HG02981 (cell line): ENCODE data around the gene SLC22A13.
"Not testable (repeated sequence)": the region's sequence is repeated elsewhere in the genome, so short reads cannot be mapped to it uniquely, and the experiment has no call there.

Experiments used
- ATAC-seq: cut with Tn5 transposase; IDR thresholded peaks from one replicate; pipeline ENCODE4 v1.9.1; 2021; ENCODE audit warnings: mild to moderate bottlenecking, moderate library complexity; ENCODE audit not compliant: unreplicated experiment

Gene SLC22A13

GRCh38 chr3:38260474-38260873 lies 5.1 kb upstream of the SLC22A13 start:
- no peak for ATAC-seq

GRCh38 chr3:38264353-38264771 lies 1.2 kb upstream of the SLC22A13 start:
- no peak for ATAC-seq

GRCh38 chr3:38264779-38265178 lies 833 bp upstream of the SLC22A13 start:
- ATAC-seq: no peak

GRCh38 chr3:38266810-38267209 lies 1.2 kb downstream of the SLC22A13 start:
- ATAC-seq: no peak

GRCh38 chr3:38267662-38268061 lies 2.0 kb downstream of the SLC22A13 start:
- no peak for ATAC-seq

- ATAC-seq: no peak
Observed at GRCh38 chr3:38268087-38268486, 2.5 kb downstream of the SLC22A13 start.

GRCh38 chr3:38268522-38268921 lies 2.9 kb downstream of the SLC22A13 start:
- no peak for ATAC-seq

- no peak for ATAC-seq
Observed at GRCh38 chr3:38270606-38271005, 5.0 kb downstream of the SLC22A13 start.

GRCh38 chr3:38271553-38271952 lies 5.9 kb downstream of the SLC22A13 start:
- ATAC-seq: no peak

- no peak for ATAC-seq
Observed at GRCh38 chr3:38274864-38275649, 9.4 kb downstream of the SLC22A13 start.

GRCh38 chr3:38275658-38276057 lies 10.0 kb downstream of the SLC22A13 start:
- no peak for ATAC-seq

- ATAC-seq: no peak
Observed at GRCh38 chr3:38276081-38276916, 10.7 kb downstream of the SLC22A13 start.

GRCh38 chr3:38276917-38277630 lies 11.5 kb downstream of the SLC22A13 start:
- no peak for ATAC-seq

- no peak for ATAC-seq
Observed at GRCh38 chr3:38278841-38279240, 13.2 kb downstream of the SLC22A13 start.

- ATAC-seq: no peak
Observed at GRCh38 chr3:38281895-38282686, 16.5 kb downstream of the SLC22A13 start, which contains the start of gene SLC22A14. TSS of gene SLC22A14 (plus strand) at chr3:38282294. CDS start at chr3:38306027, 23,733 bp downstream.

- no peak for ATAC-seq
Observed at GRCh38 chr3:38283810-38284755, 18.5 kb downstream of the SLC22A13 start.

- ATAC-seq: no peak
Observed at GRCh38 chr3:38284756-38285150, 19.1 kb downstream of the SLC22A13 start.

- not testable (repeated sequence) for ATAC-seq
Observed at GRCh38 chr3:38289286-38290217, 23.9 kb downstream of the SLC22A13 start.
